Neural cell (in vitro differentiated cells): ENCODE measurements around the gene SP2. TPM values are rescaled to one million over a fixed set of nuclear protein-coding genes. Genes with fewer than 3 reads are reported as not detected.
A peak's percentile ranks its signal among the peaks of the same experiment; 100 is the strongest.

Experiments used
- H2AFZ ChIP-seq: fragments of 200-600, 300-800 bp; sonication (generic), shearing (Covaris generic); 2 replicates; pipeline ENCODE4 v1.6.0; 2014; ENCODE audit warnings: low read depth, mild to moderate bottlenecking, antibody characterized with exemption, low read length, moderate library complexity
- H3F3A ChIP-seq: fragments of 200-600 bp; shearing (Covaris generic); 2 replicates; pipeline ENCODE4 v1.6.1; 2016; ENCODE audit warnings: mild to moderate bottlenecking, moderate library complexity, mixed read lengths, antibody characterized with exemption, low read length; ENCODE audit not compliant: insufficient read depth, poor library complexity, severe bottlenecking
- H3K27ac ChIP-seq: fragments of 200-600, 300-800 bp; sonication (generic), shearing (Covaris generic); 2 replicates; pipeline ENCODE4 v1.5.1; 2014; ENCODE audit warnings: mild to moderate bottlenecking, low read length, moderate library complexity
- H3K27me3 ChIP-seq: fragments of 300-800, 200-600 bp; sonication (generic), shearing (Covaris generic); 2 replicates; pipeline ENCODE4 v1.6.0; 2014; ENCODE audit warnings: mild to moderate bottlenecking, low read depth, low read length, moderate library complexity; ENCODE audit not compliant: insufficient read depth
- H3K36me3 ChIP-seq: fragments of 300-800, 200-600 bp; sonication (generic), shearing (Covaris generic); 2 replicates; pipeline ENCODE4 v1.5.1; 2014; ENCODE audit warnings: mild to moderate bottlenecking, antibody characterized with exemption, low read length, moderate library complexity; ENCODE audit not compliant: insufficient read depth
- H3K4me2 ChIP-seq: fragments of 300-800, 200-600 bp; sonication (generic), shearing (Covaris generic); 2 replicates; pipeline ENCODE4 v1.6.0; 2014; ENCODE audit warnings: mild to moderate bottlenecking, low read length
- H3K4me3 ChIP-seq: fragments of 300-800, 200-600 bp; sonication (generic), shearing (Covaris generic); 2 replicates; pipeline ENCODE4 v1.5.1; 2014; ENCODE audit warnings: mild to moderate bottlenecking, low read length, moderate library complexity
- H3K79me2 ChIP-seq: fragments of 200-600 bp; shearing (Covaris generic); replicated peaks from 2 replicates; pipeline ENCODE4 v1.6.0; 2014; ENCODE audit warnings: mild to moderate bottlenecking, low read length, moderate library complexity; ENCODE audit not compliant: insufficient read depth
- H3K9ac ChIP-seq: fragments of 300-800, 200-600 bp; sonication (generic), shearing (Covaris generic); 2 replicates; pipeline ENCODE4 v1.6.1; 2016; ENCODE audit warnings: mild to moderate bottlenecking, low read length, mixed read lengths
- H3K9me2 ChIP-seq: fragments of 200-600 bp; shearing (Covaris generic); 2 replicates; pipeline ENCODE4 v1.6.1; 2016; ENCODE audit warnings: mild to moderate bottlenecking, low read length, mixed read lengths; ENCODE audit not compliant: insufficient read depth
- H3K9me3 ChIP-seq: fragments of 200-600, 300-800 bp; sonication (generic), shearing (Covaris generic); 2 replicates; pipeline ENCODE4 v1.6.1; 2016; ENCODE audit warnings: mild to moderate bottlenecking, mixed run types, low read length, moderate library complexity, mixed read lengths
- H4K20me1 ChIP-seq: fragments of 200-600 bp; shearing (Covaris generic); 2 replicates; pipeline ENCODE4 v1.6.1; 2016; ENCODE audit warnings: mild to moderate bottlenecking, mixed run types; ENCODE audit not compliant: insufficient read depth
- EP300 ChIP-seq: fragments of 450-650 bp; conservative IDR thresholded peaks from 2 replicates; pipeline ENCODE4 v1.6.1; 2014; ENCODE audit warnings: antibody characterized with exemption, mild to moderate bottlenecking, moderate library complexity; ENCODE audit not compliant: poor library complexity, severe bottlenecking
- EZH2 ChIP-seq: fragments of 200-600, 300-800 bp; shearing (Covaris generic), sonication (generic); IDR thresholded peaks from 2 replicates; pipeline ENCODE4 v1.6.1; 2014; ENCODE audit warnings: antibody characterized with exemption, low read length, borderline replicate concordance, mild to moderate bottlenecking; ENCODE audit not compliant: insufficient read depth, poor library complexity, severe bottlenecking
- MXI1 ChIP-seq: fragments of 450-650 bp; conservative IDR thresholded peaks from 2 replicates; pipeline ENCODE4 v1.6.1; 2014; ENCODE audit warnings: antibody characterized with exemption, mild to moderate bottlenecking; ENCODE audit not compliant: poor library complexity, severe bottlenecking
- POLR2AphosphoS5 ChIP-seq: IDR thresholded peaks from 2 replicates; pipeline ENCODE4 v1.6.1; 2012
- RAD21 ChIP-seq: fragments of 450-650 bp; conservative IDR thresholded peaks from 2 replicates; pipeline ENCODE4 v1.6.1; 2014; ENCODE audit warnings: antibody characterized with exemption, mild to moderate bottlenecking, moderate library complexity
- SMC3 ChIP-seq: fragments of 450-650 bp; conservative IDR thresholded peaks from 2 replicates; pipeline ENCODE4 v1.6.1; 2014; ENCODE audit warnings: antibody characterized with exemption, mild to moderate bottlenecking, moderate library complexity; ENCODE audit not compliant: poor library complexity
- TAF1 ChIP-seq: IDR thresholded peaks from 2 replicates; pipeline ENCODE4 v1.6.1; 2012; ENCODE audit warnings: low read depth
- polyA plus RNA-seq: library from polyadenylated mRNA; depleted of rRNA; stranded (reverse); fragments of >200 nt; gene quantifications from 2 replicates; pipeline ENCODE4 v1.2.3, GENCODE V29; 2014
- TF ChIP-seq, protein P1 (sequence below): IDR thresholded peaks from 2 replicates; pipeline ENCODE4 v1.6.1; 2012; ENCODE audit warnings: borderline replicate concordance
- TF ChIP-seq, protein P2 (sequence below): fragments of 450-650 bp; IDR thresholded peaks from 2 replicates; pipeline ENCODE4 v1.5.1; 2014; ENCODE audit warnings: antibody characterized with exemption, mild to moderate bottlenecking, moderate library complexity; ENCODE audit not compliant: poor library complexity, severe bottlenecking

SP2 gene
- polyA plus RNA-seq, 1 donor from 2014 or later = 0.25 TPM

DNA sequence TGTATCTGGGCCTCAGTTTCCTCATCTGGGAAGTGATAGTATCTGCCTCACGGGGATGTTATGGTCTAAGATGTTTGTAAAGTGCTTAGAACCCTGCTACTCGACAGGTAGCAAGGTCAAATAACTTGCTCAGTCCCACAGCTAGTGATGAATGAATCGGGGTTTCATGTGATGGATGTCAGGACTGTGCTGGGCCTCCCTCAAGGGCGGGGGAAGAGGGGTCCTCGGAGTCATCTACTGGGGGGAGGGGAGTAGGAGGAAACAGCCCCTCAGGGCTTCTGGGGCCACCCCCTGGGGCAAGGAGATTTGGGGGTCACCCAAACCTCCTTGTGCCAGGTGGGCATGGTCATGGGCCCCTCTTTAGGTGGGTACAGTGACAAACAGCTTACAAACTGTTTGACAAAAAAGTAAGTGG is 46.1 kb downstream of the SP2 start:
- H3K79me2 ChIP-seq = no peaks in the 10 kb centered on the region
- H2AFZ ChIP-seq = no peak overlapping the region
- H3K27me3 ChIP-seq = no peaks in the 10 kb centered on the region
- H3K9me3 ChIP-seq = no peaks in the 10 kb centered on the region
- H3K9me2 ChIP-seq = no peaks in the 10 kb centered on the region
- no peak for TF ChIP-seq RAD21
- TF ChIP-seq TAF1 = no peak
- TF ChIP-seq EZH2 = no peak
- no peak for TF ChIP-seq EP300
- no peak for TF ChIP-seq MXI1
- TF ChIP-seq, protein P1, sequence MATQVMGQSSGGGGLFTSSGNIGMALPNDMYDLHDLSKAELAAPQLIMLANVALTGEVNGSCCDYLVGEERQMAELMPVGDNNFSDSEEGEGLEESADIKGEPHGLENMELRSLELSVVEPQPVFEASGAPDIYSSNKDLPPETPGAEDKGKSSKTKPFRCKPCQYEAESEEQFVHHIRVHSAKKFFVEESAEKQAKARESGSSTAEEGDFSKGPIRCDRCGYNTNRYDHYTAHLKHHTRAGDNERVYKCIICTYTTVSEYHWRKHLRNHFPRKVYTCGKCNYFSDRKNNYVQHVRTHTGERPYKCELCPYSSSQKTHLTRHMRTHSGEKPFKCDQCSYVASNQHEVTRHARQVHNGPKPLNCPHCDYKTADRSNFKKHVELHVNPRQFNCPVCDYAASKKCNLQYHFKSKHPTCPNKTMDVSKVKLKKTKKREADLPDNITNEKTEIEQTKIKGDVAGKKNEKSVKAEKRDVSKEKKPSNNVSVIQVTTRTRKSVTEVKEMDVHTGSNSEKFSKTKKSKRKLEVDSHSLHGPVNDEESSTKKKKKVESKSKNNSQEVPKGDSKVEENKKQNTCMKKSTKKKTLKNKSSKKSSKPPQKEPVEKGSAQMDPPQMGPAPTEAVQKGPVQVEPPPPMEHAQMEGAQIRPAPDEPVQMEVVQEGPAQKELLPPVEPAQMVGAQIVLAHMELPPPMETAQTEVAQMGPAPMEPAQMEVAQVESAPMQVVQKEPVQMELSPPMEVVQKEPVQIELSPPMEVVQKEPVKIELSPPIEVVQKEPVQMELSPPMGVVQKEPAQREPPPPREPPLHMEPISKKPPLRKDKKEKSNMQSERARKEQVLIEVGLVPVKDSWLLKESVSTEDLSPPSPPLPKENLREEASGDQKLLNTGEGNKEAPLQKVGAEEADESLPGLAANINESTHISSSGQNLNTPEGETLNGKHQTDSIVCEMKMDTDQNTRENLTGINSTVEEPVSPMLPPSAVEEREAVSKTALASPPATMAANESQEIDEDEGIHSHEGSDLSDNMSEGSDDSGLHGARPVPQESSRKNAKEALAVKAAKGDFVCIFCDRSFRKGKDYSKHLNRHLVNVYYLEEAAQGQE = no peak
- TF ChIP-seq, protein P2, sequence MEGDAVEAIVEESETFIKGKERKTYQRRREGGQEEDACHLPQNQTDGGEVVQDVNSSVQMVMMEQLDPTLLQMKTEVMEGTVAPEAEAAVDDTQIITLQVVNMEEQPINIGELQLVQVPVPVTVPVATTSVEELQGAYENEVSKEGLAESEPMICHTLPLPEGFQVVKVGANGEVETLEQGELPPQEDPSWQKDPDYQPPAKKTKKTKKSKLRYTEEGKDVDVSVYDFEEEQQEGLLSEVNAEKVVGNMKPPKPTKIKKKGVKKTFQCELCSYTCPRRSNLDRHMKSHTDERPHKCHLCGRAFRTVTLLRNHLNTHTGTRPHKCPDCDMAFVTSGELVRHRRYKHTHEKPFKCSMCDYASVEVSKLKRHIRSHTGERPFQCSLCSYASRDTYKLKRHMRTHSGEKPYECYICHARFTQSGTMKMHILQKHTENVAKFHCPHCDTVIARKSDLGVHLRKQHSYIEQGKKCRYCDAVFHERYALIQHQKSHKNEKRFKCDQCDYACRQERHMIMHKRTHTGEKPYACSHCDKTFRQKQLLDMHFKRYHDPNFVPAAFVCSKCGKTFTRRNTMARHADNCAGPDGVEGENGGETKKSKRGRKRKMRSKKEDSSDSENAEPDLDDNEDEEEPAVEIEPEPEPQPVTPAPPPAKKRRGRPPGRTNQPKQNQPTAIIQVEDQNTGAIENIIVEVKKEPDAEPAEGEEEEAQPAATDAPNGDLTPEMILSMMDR = no peak
- no peak for TF ChIP-seq SMC3
- no peak for TF ChIP-seq POLR2AphosphoS5
- H3K27ac ChIP-seq = no peak overlapping the region
- H3K9ac ChIP-seq = no peak overlapping the region
- H3K4me2 ChIP-seq = no peak overlapping the region
- no peaks in the 10 kb centered on the region for H3F3A ChIP-seq
- no peaks in the 10 kb centered on the region for H4K20me1 ChIP-seq
- no peaks in the 10 kb centered on the region for H3K36me3 ChIP-seq
- H3K4me3 ChIP-seq = peak overlapping the region; percentile 68

DNA sequence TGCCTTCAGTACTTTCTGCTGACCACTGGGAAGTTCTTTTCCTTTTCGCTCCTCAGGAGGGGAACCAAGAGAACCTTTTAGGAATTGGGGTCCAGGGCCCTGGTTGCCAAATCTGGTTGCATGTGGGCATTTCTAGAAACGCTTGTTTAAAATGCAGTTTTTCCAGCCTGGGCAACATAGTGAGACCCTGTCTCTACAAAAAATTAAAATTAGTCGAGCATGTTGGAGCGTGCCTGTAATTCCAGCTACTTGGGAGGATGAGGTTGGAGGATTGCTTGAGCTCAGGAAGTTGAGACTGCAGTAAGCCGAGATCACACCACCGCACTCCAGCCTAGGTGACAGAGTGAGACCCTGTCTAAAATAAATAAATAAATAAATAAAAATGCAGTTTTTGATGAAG is 46.5 kb downstream of the SP2 start:
- no peak overlapping the region for H3K4me2 ChIP-seq
- H3K27ac ChIP-seq = no peak overlapping the region
- H3K9me3 ChIP-seq = no peaks in the 10 kb centered on the region
- no peaks in the 10 kb centered on the region for H4K20me1 ChIP-seq
- no peaks in the 10 kb centered on the region for H3K36me3 ChIP-seq
- H3K4me3 ChIP-seq = no peak overlapping the region
- no peak overlapping the region for H2AFZ ChIP-seq
- TF ChIP-seq RAD21 = no peak
- TF ChIP-seq EZH2 = no peak
- no peak for TF ChIP-seq SMC3
- TF ChIP-seq POLR2AphosphoS5 = no peak
- TF ChIP-seq, protein P2 = no peak
- no peak for TF ChIP-seq MXI1
- TF ChIP-seq EP300 = no peak
- no peak for TF ChIP-seq TAF1
- TF ChIP-seq, protein P1 = no peak
- no peaks in the 10 kb centered on the region for H3K9me2 ChIP-seq
- no peaks in the 10 kb centered on the region for H3K79me2 ChIP-seq
- no peaks in the 10 kb centered on the region for H3F3A ChIP-seq
- no peak overlapping the region for H3K9ac ChIP-seq
- no peaks in the 10 kb centered on the region for H3K27me3 ChIP-seq
